Naive B cell (primary cell): ENCODE data around the gene SORCS2. TPM values are rescaled to one million over a fixed set of nuclear protein-coding genes. Genes with fewer than 3 reads are reported as not detected.

Source experiments
- ATAC-seq, 2 donors: fragments of 150-1000 bp; cut with Tn5 transposase; 2 replicates each; pipeline ENCODE4 v1.10.0; 2021; ENCODE audit warnings: low read depth in 2 of 2, mild to moderate bottlenecking in 2 of 2, moderate library complexity in 2 of 2
- DNase-seq: peaks from one replicate; pipeline ENCODE4 v3.0.0; 2022
- H3K27ac Mint-ChIP-seq, 6 donors: one replicate each; pipeline ENCODE4 v1.8.0; 2020 to 2022; ENCODE audit warnings: mild to moderate bottlenecking in 6 of 6, mixed read lengths in 6 of 6, moderate library complexity in 5 of 6, inconsistent platforms in 2 of 6
- H3K27me3 Mint-ChIP-seq, 3 donors: one replicate each; pipeline ENCODE4 v1.8.0; 2021 to 2022; ENCODE audit warnings: mixed read lengths in 3 of 3, mild to moderate bottlenecking in 1 of 3
- H3K36me3 Mint-ChIP-seq, 2 donors: one replicate each; pipeline ENCODE4 v1.8.0; 2020 to 2022; ENCODE audit warnings: mixed read lengths in 2 of 2, inconsistent platforms in 1 of 2, mild to moderate bottlenecking in 1 of 2
- H3K4me1 Mint-ChIP-seq, 3 donors: one replicate each; pipeline ENCODE4 v1.8.0; 2020 to 2022; ENCODE audit warnings: mixed read lengths in 3 of 3, inconsistent platforms in 1 of 3, mild to moderate bottlenecking in 1 of 3, moderate library complexity in 1 of 3
- H3K4me3 Mint-ChIP-seq, 8 donors: one replicate each; pipeline ENCODE4 v1.8.0; 2020 to 2022; ENCODE audit warnings: mild to moderate bottlenecking in 8 of 8, mixed read lengths in 8 of 8, moderate library complexity in 8 of 8, inconsistent platforms in 2 of 8
- H3K9me3 Mint-ChIP-seq, 7 donors: one replicate each; pipeline ENCODE4 v1.8.0; 2020 to 2022; ENCODE audit warnings: mixed read lengths in 7 of 7, mild to moderate bottlenecking in 5 of 7, inconsistent platforms in 2 of 7, moderate library complexity in 1 of 7
- polyA plus RNA-seq, 6 donors: library from polyadenylated mRNA; unstranded; fragments of 300-500 nt; fragmentation: Illumina TruSeq; gene quantifications; one replicate each; pipeline ENCODE4 v1.2.3, GENCODE V29; 2021; ENCODE audit warnings: low read depth in 6 of 6

Gene SORCS2
- polyA plus RNA-seq, 6 donors from 2014 or later = not detected

- ATAC-seq = no peak
- peaks cover 0 to 2% of the 10 kb centered on the region in 2 donors for H3K36me3 Mint-ChIP-seq
- peaks cover 0 to 10% (median 2%) of the 10 kb centered on the region in 7 donors for H3K9me3 Mint-ChIP-seq
- peaks cover 4 to 17% (median 7%) of the 10 kb centered on the region in 3 donors for H3K27me3 Mint-ChIP-seq
- H3K4me3 Mint-ChIP-seq = no peak overlapping the region
- no peak overlapping the region for H3K27ac Mint-ChIP-seq
- DNase-seq = no peak
- peaks cover 0 to 3% (median 0%) of the 10 kb centered on the region in 3 donors for H3K4me1 Mint-ChIP-seq
These were observed 432.1 kb downstream of the SORCS2 start for GRCh38 chr4:7624396-7624980.

GRCh38 chr4:7625071-7625470 is 432.7 kb downstream of the SORCS2 start:
- Mint-ChIP-seq H3K4me1 (peaks cover 0 to 3% (median 0%) of the 10 kb centered on the region in 3 donors), H3K27ac (no peak overlapping the region), H3K9me3 (peaks cover 0 to 16% (median 3%) of the 10 kb centered on the region in 7 donors), H3K27me3 (peaks cover 4 to 17% (median 7%) of the 10 kb centered on the region in 3 donors), H3K4me3 (no peak overlapping the region), H3K36me3 (peaks cover 0 to 7% of the 10 kb centered on the region in 2 donors)
- DNase-seq (no peak), ATAC-seq (no peak)

GRCh38 chr4:7626531-7626930 is 434.2 kb downstream of the SORCS2 start:
- Mint-ChIP-seq H3K27ac (no peak overlapping the region), H3K9me3 (peaks cover 0 to 11% (median 5%) of the 10 kb centered on the region in 7 donors), H3K4me1 (no peaks in the 10 kb centered on the region), H3K4me3 (no peak overlapping the region), H3K27me3 (peaks cover 4 to 18% (median 14%) of the 10 kb centered on the region in 3 donors), H3K36me3 (peaks cover 0 to 8% of the 10 kb centered on the region in 2 donors)
- no peak for ATAC-seq
- no peak for DNase-seq

- no peak for ATAC-seq
- Mint-ChIP-seq H3K27me3 (peaks cover 10 to 20% (median 15%) of the 10 kb centered on the region in 3 donors), H3K27ac (no peak overlapping the region), H3K36me3 (peaks cover 0 to 8% of the 10 kb centered on the region in 2 donors), H3K4me3 (no peak overlapping the region), H3K4me1 (no peaks in the 10 kb centered on the region), H3K9me3 (peaks cover 0 to 11% (median 5%) of the 10 kb centered on the region in 7 donors)
- no peak for DNase-seq
These were observed 435.2 kb downstream of the SORCS2 start for GRCh38 chr4:7627251-7628250.

- Mint-ChIP-seq H3K27ac (no peak overlapping the region), H3K9me3 (peaks cover 0 to 9% (median 5%) of the 10 kb centered on the region in 7 donors), H3K4me1 (no peaks in the 10 kb centered on the region), H3K36me3 (peaks cover 0 to 8% of the 10 kb centered on the region in 2 donors), H3K27me3 (peaks cover 6 to 20% (median 20%) of the 10 kb centered on the region in 3 donors), H3K4me3 (no peak overlapping the region)
- no peak for DNase-seq
- ATAC-seq = no peak
These were observed 436.1 kb downstream of the SORCS2 start for GRCh38 chr4:7628432-7628831.

GRCh38 chr4:7629501-7630254 is 437.3 kb downstream of the SORCS2 start:
- H3K27ac Mint-ChIP-seq = no peak overlapping the region
- H3K4me1 Mint-ChIP-seq = no peaks in the 10 kb centered on the region
- peaks cover 6 to 17% (median 15%) of the 10 kb centered on the region in 3 donors for H3K27me3 Mint-ChIP-seq
- ATAC-seq = no peak
- H3K36me3 Mint-ChIP-seq = peaks cover 0 to 8% of the 10 kb centered on the region in 2 donors
- H3K4me3 Mint-ChIP-seq = no peak overlapping the region
- peaks cover 0 to 9% (median 5%) of the 10 kb centered on the region in 7 donors for H3K9me3 Mint-ChIP-seq
- no peak for DNase-seq

- ATAC-seq = no peak
- H3K27ac Mint-ChIP-seq = peak overlapping the region in 2 of 6 donors; percentile 26 to 76
- no peak overlapping the region for H3K4me3 Mint-ChIP-seq
- peaks cover 13 to 17% (median 15%) of the 10 kb centered on the region in 3 donors for H3K27me3 Mint-ChIP-seq
- DNase-seq = no peak
- H3K9me3 Mint-ChIP-seq = peaks cover 0 to 9% (median 5%) of the 10 kb centered on the region in 7 donors
- H3K36me3 Mint-ChIP-seq = peaks cover 0 to 8% of the 10 kb centered on the region in 2 donors
- H3K4me1 Mint-ChIP-seq = no peaks in the 10 kb centered on the region
These were observed 438.4 kb downstream of the SORCS2 start for GRCh38 chr4:7630568-7631287.

- peak overlapping the region in 1 of 6 donors; percentile 76 for H3K27ac Mint-ChIP-seq
- H3K4me1 Mint-ChIP-seq = no peaks in the 10 kb centered on the region
- peaks cover 0 to 9% (median 5%) of the 10 kb centered on the region in 7 donors for H3K9me3 Mint-ChIP-seq
- ATAC-seq (no peak), DNase-seq (no peak)
- peaks cover 0 to 8% of the 10 kb centered on the region in 2 donors for H3K36me3 Mint-ChIP-seq
- H3K27me3 Mint-ChIP-seq = peaks cover 14 to 17% (median 15%) of the 10 kb centered on the region in 3 donors
- no peak overlapping the region for H3K4me3 Mint-ChIP-seq
These were observed 439.1 kb downstream of the SORCS2 start for GRCh38 chr4:7631288-7632014.

GRCh38 chr4:7632341-7632740 is 440.0 kb downstream of the SORCS2 start:
- Mint-ChIP-seq H3K4me1 (no peaks in the 10 kb centered on the region), H3K4me3 (no peak overlapping the region), H3K36me3 (peaks cover 0 to 8% of the 10 kb centered on the region in 2 donors), H3K27ac (no peak overlapping the region), H3K27me3 (peaks cover 14 to 17% (median 15%) of the 10 kb centered on the region in 3 donors), H3K9me3 (peaks cover 0 to 9% (median 5%) of the 10 kb centered on the region in 7 donors)
- ATAC-seq (no peak), DNase-seq (no peak)

- no peak for ATAC-seq
- H3K27me3 Mint-ChIP-seq = peaks cover 14 to 17% (median 15%) of the 10 kb centered on the region in 3 donors
- H3K4me1 Mint-ChIP-seq = no peaks in the 10 kb centered on the region
- peaks cover 0 to 9% (median 5%) of the 10 kb centered on the region in 7 donors for H3K9me3 Mint-ChIP-seq
- no peak overlapping the region for H3K27ac Mint-ChIP-seq
- no peak overlapping the region for H3K4me3 Mint-ChIP-seq
- H3K36me3 Mint-ChIP-seq = peaks cover 0 to 8% of the 10 kb centered on the region in 2 donors
- no peak for DNase-seq
These were observed 440.6 kb downstream of the SORCS2 start for GRCh38 chr4:7632971-7633370.

GRCh38 chr4:7634661-7635251 is 442.4 kb downstream of the SORCS2 start:
- peaks cover 14 to 17% (median 15%) of the 10 kb centered on the region in 3 donors for H3K27me3 Mint-ChIP-seq
- H3K4me3 Mint-ChIP-seq = no peak overlapping the region
- no peaks in the 10 kb centered on the region for H3K4me1 Mint-ChIP-seq
- DNase-seq = no peak
- peaks cover 0 to 5% (median 2%) of the 10 kb centered on the region in 7 donors for H3K9me3 Mint-ChIP-seq
- no peak overlapping the region for H3K27ac Mint-ChIP-seq
- peaks cover 0 to 4% of the 10 kb centered on the region in 2 donors for H3K36me3 Mint-ChIP-seq
- ATAC-seq = no peak
